Spleen (tissue), 7 donors: ENCODE results near the gene B4GALT4.

Experiments
- POLR2A ChIP-seq, 3 donors: fragments of 450-650 bp; IDR thresholded peaks; one replicate each; pipeline ENCODE4 v1.5.1; 2017; ENCODE audit warnings: antibody characterized with exemption in 3 of 3, mild to moderate bottlenecking in 1 of 3
- POLR2AphosphoS5 ChIP-seq, 3 donors: sonication (generic); formaldehyde crosslinking; IDR thresholded peaks; one replicate each; pipeline ENCODE4 v1.5.1; 2017; ENCODE audit warnings: antibody characterized with exemption in 3 of 3
- TF ChIP-seq, protein P1 (sequence below), 11 experiments: fragments of 200-600 bp in 7 of 11; fragments of 450-650 bp in 4 of 11; sonication (generic) in 4 of 11; IDR thresholded peaks in 8 of 11; conservative IDR thresholded peaks in 3 of 11; 1 replicate in 7 of 11; 2 replicates in 4 of 11; pipeline versions ENCODE4 v1.4.0 to v1.8.0; 2016 to 2021; ENCODE audit warnings: antibody characterized with exemption in 11 of 11, inconsistent platforms in 4 of 11, mild to moderate bottlenecking in 1 of 11
- donor health status: DM: no; HTN: no; CAD: no; lungs with moderate emphysema.
- donor health status: DM: no; HTN: no; CAD: no.
- donor health status: DM: no; HTN: no; CAD: no.

DNA sequence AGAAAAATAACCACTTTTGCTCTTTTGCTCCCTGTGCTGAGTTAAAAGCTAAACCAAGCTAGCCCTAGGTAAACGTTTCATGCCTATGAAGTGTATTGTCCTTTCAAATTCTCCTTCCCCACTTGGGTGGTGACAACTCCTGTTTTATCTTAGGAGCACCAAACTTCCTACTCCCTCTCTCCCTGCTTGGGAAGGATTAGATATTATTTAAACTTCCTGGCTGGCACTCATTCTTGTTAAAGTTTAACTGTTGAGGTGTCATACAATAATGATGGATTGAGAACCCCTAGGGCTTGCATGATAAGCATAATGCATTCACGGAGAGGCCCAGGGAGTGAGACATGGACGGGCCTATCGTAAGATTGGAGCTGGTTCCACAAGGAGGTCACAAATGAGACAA, 29.5 kb downstream of the B4GALT4 start:
- TF ChIP-seq, protein P1, sequence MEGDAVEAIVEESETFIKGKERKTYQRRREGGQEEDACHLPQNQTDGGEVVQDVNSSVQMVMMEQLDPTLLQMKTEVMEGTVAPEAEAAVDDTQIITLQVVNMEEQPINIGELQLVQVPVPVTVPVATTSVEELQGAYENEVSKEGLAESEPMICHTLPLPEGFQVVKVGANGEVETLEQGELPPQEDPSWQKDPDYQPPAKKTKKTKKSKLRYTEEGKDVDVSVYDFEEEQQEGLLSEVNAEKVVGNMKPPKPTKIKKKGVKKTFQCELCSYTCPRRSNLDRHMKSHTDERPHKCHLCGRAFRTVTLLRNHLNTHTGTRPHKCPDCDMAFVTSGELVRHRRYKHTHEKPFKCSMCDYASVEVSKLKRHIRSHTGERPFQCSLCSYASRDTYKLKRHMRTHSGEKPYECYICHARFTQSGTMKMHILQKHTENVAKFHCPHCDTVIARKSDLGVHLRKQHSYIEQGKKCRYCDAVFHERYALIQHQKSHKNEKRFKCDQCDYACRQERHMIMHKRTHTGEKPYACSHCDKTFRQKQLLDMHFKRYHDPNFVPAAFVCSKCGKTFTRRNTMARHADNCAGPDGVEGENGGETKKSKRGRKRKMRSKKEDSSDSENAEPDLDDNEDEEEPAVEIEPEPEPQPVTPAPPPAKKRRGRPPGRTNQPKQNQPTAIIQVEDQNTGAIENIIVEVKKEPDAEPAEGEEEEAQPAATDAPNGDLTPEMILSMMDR (IDR thresholded peaks at IDR 0.05 in 8 of 11, conservative IDR thresholded peaks at IDR 0.05 in 3 of 11) = no peak
- no peak for TF ChIP-seq POLR2AphosphoS5 (IDR thresholded peaks at IDR 0.05)
- TF ChIP-seq POLR2A (IDR thresholded peaks at IDR 0.05) = no peak
